HL-60 (cell line): ENCODE measurements around the gene CCDC183.

ENCODE experiments used
- DNase-seq, 2 experiments: peaks; one replicate each; pipeline ENCODE4 v3.0.0-alpha.2; 2010 to 2020; ENCODE audit warnings: low read depth in 1 of 2, low spot score in 1 of 2
- H3K27ac ChIP-seq: fragments of 250-450 bp; sonication (Bioruptor Pico); replicated peaks from 2 replicates; pipeline ENCODE4 v1.5.1; 2020; ENCODE audit warnings: mild to moderate bottlenecking, moderate library complexity
- H3K27me3 ChIP-seq: fragments of 250-450 bp; sonication (Bioruptor Pico); 2 replicates; pipeline ENCODE4 v1.5.1; 2021; ENCODE audit warnings: mild to moderate bottlenecking, moderate library complexity; ENCODE audit not compliant: insufficient read depth, poor library complexity, severe bottlenecking
- H3K4me3 ChIP-seq: replicated peaks from 2 replicates; pipeline ENCODE4 v1.5.1; 2011; ENCODE audit warnings: mild to moderate bottlenecking, control low read depth, low read length; ENCODE audit not compliant: insufficient read depth
- CTCF ChIP-seq: IDR thresholded peaks from one replicate; pipeline ENCODE4 v1.5.1; 2011; ENCODE audit warnings: low read length, control low read depth, inconsistent platforms; ENCODE audit not compliant: insufficient read depth
- GABPA ChIP-seq: IDR thresholded peaks from 2 replicates; pipeline ENCODE4 v1.6.1; 2012; ENCODE audit warnings: low read depth
- POLR2AphosphoS5 ChIP-seq: IDR thresholded peaks from 2 replicates; pipeline ENCODE4 v1.6.1; 2012; ENCODE audit warnings: low read depth
- SPI1 ChIP-seq: IDR thresholded peaks from 2 replicates; pipeline ENCODE4 v1.6.1; 2012; ENCODE audit warnings: low read depth, mild to moderate bottlenecking, borderline replicate concordance
- TF ChIP-seq, protein P1 (sequence below): IDR thresholded peaks from 2 replicates; pipeline ENCODE4 v1.6.1; 2012; ENCODE audit warnings: low read depth; ENCODE audit not compliant: insufficient replicate concordance

Gene CCDC183

GRCh38 chr9:136854113-136854841 lies 58.1 kb downstream of the CCDC183 start:
- TF ChIP-seq, protein P1, sequence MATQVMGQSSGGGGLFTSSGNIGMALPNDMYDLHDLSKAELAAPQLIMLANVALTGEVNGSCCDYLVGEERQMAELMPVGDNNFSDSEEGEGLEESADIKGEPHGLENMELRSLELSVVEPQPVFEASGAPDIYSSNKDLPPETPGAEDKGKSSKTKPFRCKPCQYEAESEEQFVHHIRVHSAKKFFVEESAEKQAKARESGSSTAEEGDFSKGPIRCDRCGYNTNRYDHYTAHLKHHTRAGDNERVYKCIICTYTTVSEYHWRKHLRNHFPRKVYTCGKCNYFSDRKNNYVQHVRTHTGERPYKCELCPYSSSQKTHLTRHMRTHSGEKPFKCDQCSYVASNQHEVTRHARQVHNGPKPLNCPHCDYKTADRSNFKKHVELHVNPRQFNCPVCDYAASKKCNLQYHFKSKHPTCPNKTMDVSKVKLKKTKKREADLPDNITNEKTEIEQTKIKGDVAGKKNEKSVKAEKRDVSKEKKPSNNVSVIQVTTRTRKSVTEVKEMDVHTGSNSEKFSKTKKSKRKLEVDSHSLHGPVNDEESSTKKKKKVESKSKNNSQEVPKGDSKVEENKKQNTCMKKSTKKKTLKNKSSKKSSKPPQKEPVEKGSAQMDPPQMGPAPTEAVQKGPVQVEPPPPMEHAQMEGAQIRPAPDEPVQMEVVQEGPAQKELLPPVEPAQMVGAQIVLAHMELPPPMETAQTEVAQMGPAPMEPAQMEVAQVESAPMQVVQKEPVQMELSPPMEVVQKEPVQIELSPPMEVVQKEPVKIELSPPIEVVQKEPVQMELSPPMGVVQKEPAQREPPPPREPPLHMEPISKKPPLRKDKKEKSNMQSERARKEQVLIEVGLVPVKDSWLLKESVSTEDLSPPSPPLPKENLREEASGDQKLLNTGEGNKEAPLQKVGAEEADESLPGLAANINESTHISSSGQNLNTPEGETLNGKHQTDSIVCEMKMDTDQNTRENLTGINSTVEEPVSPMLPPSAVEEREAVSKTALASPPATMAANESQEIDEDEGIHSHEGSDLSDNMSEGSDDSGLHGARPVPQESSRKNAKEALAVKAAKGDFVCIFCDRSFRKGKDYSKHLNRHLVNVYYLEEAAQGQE = no peak
- no peak overlapping the region for H3K27ac ChIP-seq
- DNase-seq = no peak

DNA sequence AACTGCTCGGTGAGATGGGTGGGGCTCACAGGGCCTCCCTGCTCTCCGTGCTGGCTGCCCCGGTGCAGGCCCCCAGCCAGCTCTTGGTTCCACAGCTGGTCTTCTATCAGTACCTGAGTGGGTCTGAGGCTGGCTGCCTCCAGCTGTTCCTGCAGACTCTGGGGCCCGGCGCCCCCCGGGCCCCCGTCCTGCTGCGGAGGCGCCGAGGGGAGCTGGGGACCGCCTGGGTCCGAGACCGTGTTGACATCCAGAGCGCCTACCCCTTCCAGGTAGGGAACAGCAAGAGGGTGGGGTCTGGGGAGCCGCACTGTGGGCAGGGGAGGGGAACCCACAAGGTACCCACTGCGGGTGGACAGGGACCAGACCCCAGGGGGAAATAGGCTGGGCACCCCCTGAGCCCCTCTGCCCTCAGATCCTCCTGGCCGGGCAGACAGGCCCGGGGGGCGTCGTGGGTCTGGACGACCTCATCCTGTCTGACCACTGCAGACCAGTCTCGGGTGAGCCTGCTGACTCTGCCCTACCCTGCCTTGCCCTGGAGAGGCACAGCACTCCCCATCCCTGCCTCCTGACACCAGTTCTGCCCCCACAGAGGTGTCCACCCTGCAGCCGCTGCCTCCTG lies 58.8 kb downstream of the CCDC183 start:
- no peak for DNase-seq
- no peak overlapping the region for H3K4me3 ChIP-seq
- no peaks in the 10 kb centered on the region for H3K27me3 ChIP-seq
- no peak for TF ChIP-seq POLR2AphosphoS5
- TF ChIP-seq CTCF = no peak
- no peak for TF ChIP-seq GABPA
- TF ChIP-seq, protein P1 = no peak
- TF ChIP-seq SPI1 = no peak
- no peak overlapping the region for H3K27ac ChIP-seq

More at GRCh38 chr9:136854113-136854841, 58.1 kb downstream of the CCDC183 start:
- H3K4me3 ChIP-seq = no peak overlapping the region
- no peaks in the 10 kb centered on the region for H3K27me3 ChIP-seq

GRCh38 chr9:136855461-136856078 lies 59.4 kb downstream of the CCDC183 start:
- TF ChIP-seq POLR2AphosphoS5 (no peak), GABPA (no peak), SPI1 (no peak), CTCF (no peak)
- TF ChIP-seq, protein P1 = no peak
- no peak overlapping the region for H3K4me3 ChIP-seq
- H3K27me3 ChIP-seq = no peaks in the 10 kb centered on the region
- H3K27ac ChIP-seq = no peak overlapping the region
- no peak for DNase-seq
